GM19023 (cell line): ENCODE measurements around the gene NARS2.

Source experiments
- ATAC-seq: cut with Tn5 transposase; IDR thresholded peaks from one replicate; pipeline ENCODE4 v1.9.1; 2021; ENCODE audit warnings: mild to moderate bottlenecking, moderate library complexity; ENCODE audit not compliant: unreplicated experiment

NARS2 gene

GRCh38 chr11:78446210-78446609, 128.5 kb downstream of the NARS2 start:
- ATAC-seq, result no peak

DNA sequence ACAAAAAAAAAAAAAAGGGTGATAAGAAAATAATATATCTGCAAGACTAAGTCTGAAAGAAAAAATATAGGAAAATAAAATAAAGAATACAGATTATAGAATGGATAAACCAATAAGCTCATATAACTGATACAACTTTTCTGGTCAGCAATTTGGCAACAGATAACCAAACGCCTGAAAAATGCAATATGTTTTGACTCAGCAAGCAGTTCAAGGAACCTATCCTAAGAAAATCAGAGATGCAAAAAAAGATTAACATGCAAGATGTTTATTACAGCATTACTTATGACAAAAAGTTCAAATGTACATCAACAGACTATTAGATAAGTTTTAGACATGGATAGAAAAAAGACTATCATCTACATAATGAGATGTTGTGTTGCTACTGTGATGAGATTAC, 129.9 kb downstream of the NARS2 start:
- ATAC-seq, result no peak

GRCh38 chr11:78441956-78442355, 132.7 kb downstream of the NARS2 start:
- ATAC-seq, result no peak

DNA sequence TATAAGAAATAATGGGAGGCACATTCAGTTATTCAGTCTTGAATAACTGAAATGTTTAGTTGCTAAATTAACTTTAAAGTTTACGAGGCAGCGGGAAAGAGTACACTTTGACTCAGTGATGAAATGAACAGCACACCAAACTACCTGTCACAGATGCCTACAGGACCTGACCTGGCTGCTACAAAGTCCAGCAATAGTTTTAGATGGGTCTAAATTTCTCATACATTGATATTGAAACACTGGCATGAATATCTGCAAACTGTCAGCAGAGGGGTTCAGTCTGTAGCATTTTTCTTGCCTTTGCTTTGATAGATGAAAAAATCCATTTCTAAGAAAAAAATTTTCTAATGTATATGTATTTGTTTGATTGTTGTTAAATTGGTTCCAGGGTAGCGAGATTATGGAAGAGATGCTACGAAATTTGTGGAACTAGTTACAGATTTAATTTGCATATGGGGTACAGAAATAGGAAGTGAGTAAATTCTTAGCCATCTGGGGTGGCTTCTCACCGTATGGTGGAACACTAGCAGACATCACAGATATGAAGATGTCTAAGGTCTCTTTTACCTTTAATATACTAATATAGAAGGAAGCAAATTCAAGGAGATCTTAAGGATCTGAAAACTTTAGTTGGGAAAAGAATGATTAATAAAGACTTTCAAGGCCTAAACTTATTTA, 136.2 kb downstream of the NARS2 start:
- ATAC-seq, result no peak

DNA sequence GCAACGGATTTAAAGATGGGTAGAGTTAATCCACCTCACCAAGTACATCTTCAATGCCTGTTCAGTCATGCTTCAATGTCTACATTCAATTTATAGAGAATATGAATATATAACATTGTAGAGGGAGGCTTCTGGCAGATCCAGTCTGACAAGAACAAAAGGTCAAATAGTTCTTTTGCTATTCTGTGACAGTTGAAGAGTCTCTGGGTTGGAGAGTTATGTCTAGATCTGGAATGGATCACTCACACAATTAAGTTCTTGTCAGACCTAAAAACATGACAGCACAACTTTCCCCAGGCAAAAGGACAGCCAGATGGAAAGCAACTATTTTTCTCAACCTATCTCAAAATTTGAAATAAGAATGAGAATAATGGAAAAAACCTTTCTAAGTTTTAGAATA, 141.7 kb downstream of the NARS2 start:
- ATAC-seq, result no peak

GRCh38 chr11:78432058-78432515, 142.6 kb downstream of the NARS2 start:
- ATAC-seq, result no peak

DNA sequence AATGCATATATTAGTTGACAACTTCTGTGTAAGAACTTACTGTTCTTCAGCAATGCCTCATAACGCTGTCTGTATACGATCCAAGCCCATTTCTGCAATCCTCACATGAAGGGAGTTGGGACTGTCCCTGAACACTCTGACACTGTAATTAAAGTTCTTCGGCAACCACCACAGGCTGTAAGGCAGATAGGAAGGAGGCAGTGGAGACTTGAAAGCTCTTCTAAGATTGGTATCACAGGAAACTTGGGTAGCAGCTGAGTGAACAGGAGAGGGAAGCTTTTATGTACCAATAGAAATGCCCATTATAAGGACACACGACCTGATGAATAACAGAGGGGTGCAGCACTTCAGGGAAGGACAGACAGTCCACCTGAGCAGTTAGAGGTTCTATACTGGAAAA, 145.0 kb downstream of the NARS2 start:
- no peak for ATAC-seq

DNA sequence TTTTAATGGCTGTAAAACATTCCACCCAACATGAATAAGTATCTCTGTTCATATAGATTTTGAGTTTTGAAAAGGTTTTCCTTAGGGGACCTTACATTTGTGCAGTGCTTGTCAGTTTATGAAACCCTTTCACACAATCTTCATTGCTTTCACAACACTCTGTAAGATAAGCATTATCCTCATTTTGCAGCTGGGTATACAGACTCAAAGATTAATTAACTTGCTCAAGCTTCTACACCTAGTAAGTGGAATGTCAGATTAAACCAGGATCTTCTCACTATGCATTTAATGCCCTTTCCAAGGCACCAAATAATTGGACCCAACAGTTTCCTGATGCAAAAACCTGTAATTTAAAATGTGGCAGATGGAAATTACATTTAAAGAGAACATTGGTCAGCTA, 145.5 kb downstream of the NARS2 start:
- no peak for ATAC-seq

DNA sequence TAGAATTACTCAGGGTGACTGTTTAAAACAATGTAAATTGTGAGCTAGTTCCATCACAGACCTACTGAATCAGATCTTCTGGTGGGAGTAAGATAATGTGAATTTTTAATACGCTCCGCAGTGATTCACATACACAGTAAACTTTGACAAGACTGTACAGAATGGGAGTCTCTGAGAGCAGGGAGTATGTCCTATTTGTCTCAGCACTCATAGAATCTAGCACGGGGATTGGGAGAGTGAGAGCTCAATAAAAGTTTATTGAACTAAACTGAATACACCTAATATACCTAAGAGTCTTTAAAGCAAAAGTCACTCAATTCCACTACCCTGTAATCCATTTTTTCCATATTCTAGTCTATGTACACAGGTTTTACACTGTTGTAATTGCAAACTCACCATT, 145.9 kb downstream of the NARS2 start:
- no peak for ATAC-seq

DNA sequence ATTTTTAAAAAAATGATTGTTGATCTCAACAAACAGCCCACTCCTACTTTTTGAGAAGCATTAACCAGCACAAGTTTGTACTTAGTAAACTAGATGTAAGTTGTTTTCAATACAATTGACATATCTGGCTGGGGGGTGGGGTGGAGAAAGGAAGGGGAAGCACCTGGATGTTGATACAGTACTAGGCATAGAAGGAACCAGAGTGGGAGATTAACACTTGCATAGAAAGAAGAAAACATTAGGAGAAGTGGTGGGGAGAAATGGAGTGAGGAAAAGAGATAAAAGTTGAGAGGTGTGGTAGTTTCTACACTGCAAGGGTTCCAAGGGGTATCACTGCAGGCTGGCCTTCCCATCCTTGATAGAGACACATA, 146.4 kb downstream of the NARS2 start:
- ATAC-seq, result no peak

DNA sequence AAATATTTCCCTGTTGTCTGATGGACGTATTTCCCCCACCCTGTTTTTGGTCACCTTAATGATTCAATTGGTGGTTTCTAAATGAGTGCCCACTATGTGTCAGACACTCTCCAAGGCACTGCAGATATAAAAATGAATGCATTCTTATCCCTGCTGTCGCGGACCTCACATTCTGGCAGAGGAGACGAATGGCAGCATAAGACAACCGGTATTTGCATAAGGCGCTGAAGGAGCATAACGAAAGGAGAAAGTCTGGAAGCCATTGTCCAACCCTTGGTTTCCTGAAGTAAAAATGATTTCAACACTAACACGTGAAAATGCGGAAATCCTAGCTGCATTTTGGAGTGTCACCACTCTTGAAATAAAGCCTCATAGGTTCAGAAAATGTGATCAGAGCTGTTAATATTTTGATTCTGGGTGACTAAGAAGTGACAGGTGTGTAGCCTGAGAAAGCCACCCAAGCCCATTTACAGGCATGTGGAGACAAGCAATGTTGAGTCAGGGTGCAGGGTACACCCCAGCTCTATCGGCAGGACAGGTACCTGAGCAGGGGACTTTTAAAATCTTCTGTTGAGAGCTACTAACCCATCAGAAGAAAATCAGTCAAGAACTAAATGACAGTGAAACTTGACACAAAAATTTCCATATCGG, 146.9 kb downstream of the NARS2 start:
- ATAC-seq, result peak; percentile 43

DNA sequence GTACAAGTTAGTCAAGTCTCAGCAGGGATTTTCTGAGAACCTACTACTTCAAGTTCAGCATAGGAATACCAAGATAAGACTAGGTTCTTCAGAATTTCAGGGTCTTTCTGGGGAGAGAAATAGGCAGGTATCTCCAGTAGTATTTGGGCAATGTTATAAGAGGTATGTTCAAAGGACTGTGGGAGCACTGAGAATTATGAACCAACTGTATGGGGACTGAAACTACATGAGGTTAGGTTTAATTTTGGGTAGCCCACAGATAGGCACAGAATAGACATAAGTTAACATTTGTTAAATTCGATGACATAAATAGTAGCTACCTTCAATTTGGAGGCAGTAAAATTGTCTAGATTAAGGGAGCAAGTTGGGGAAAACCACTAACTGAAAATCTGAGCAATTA, 147.8 kb downstream of the NARS2 start:
- no peak for ATAC-seq

- ATAC-seq, result no peak
These were observed 149.1 kb downstream of the NARS2 start for GRCh38 chr11:78425399-78426070.

DNA sequence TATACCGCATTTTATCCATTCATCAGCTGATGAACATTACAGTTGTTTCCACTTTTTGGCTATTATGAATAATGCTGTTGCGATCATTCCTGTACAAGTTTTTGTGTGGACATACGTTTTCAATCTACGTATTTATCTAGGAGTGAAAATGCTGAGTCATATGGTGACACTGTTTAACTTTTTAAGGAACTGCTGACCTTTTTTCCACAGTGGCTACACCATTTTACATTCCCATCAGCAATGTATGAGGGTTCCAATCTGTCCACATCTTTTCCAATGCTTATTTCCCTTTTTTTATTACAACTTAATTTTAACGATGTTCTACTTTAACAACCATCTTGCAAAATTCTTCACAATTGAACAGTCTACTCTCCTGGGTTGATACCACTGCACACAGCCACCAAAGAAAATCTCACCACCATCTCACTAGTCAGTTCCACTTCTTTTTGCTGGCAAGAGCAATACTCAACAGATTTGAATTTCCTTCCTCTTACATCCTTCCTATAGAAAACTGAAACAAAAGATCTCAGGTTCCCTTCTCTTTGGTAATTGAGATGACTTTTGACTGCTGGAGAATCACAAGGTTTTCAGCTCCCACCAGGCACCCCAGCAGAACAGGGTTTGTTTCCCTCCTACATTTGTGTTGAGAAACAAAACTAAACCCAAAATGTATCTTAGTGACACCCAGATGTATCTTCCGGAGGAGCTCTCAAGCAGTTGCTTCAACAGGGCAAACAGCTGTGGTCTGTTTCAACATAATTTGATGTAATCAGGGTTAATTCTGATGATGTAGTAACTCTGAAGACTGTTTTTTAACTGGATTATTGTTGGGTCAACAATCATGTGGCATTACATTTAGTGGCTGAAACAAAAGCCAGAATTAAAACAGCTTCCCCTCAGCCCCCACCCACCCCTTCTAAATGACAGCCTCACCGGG, 150.1 kb downstream of the NARS2 start:
- ATAC-seq, result peak; percentile 27

GRCh38 chr11:78423241-78423640, 151.4 kb downstream of the NARS2 start:
- no peak for ATAC-seq

- ATAC-seq, result no peak
These were observed 153.9 kb downstream of the NARS2 start for GRCh38 chr11:78420796-78421209.

GRCh38 chr11:78420255-78420764, 154.4 kb downstream of the NARS2 start:
- no peak for ATAC-seq

DNA sequence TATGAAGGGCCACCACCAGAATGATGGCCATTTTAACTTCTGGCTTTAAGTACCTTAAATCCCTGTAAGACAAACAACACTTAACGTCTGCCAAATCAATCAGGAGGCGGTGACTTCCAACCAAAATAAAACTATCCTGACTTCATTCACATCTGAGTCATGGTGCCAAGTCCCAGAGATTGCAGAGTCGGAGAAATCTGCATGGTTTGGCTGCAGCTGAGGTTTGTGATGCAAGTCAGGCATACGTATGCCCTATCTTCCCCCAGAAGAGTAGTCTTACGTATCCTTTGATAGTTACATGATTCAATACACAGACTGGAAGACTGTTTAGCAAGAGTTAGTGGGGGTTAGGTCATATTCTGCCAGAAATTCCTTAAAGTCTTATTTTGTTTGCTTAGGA, 155.3 kb downstream of the NARS2 start:
- ATAC-seq, result no peak

DNA sequence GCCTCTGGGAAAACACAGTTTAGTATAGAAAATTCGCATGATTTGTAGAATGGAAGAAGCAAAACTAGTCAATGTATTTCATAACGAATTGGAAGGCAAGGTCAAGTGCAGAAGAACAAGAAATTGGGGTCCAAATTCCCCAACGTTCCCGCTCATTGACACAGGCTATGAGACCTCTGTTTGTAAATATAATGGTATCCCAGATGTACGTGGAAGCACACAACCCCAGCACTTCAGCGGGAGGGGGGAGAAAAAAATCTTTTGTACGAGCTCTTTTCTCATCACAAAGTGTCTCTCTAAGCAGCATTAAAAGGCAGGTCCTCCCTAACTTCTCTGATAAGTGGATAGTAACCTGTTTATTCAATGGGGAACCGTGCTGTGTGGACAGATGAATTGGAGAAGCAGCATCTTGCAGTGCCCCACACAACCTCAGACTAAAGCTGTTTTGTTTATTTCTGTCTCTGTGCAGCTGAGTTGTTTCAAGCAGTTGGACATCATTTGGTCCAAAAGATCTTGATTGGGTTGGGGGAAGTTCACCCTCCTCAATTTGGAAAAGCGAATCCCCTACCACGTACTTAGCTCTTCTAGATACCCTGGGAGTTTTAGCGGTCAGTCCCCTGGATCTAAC, 156.0 kb downstream of the NARS2 start:
- ATAC-seq, result no peak

DNA sequence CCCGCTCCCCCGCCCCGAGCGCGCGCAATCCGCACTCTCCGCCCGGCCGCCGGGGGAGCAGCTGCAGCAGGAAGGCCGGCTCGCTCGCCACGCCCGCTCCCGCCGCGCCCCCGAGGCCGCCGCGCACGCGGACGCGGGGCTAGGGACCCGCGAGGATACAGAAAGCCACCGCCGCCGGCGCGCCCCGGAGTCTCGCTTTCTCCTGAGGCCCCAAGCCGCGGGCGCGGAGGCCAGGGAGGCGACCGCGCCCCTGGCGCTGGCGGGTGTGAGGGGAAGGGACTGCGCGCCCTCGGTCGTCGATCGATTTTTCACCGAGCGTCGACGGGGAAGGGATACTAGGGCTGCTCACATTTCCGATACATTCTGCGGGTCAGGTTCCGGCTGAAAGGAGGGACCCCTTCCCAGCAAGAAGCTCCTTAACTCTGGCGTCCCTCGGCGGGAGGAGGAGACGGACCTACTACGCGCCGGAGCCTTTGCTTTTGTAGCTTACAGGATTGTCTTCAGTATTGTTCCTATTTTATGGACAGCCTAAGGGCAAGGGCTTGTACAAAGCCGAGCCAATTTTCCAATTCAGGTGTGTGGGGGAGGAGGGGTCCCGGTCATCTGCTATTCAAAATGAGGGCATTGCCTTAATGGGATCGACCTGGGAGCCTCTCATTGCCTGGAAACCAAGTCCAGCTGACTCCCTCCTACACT, 156.6 kb downstream of the NARS2 start:
- peak; percentile 55 for ATAC-seq
